Skin epidermis (tissue), 12 donors: ENCODE measurements around the gene CLDN7.

Experiments
- H3K27ac ChIP-seq, 21 experiments: fragments of 200-600 bp; sonication (generic) in 11 of 21; one replicate each; pipeline ENCODE4 v1.5.0; 2020; ENCODE audit warnings: mild to moderate bottlenecking in 3 of 21, inconsistent platforms in 2 of 21, moderate library complexity in 2 of 21
- H3K4me3 ChIP-seq, 7 experiments: fragments of 200-600 bp; sonication (generic) in 2 of 7; one replicate each; pipeline ENCODE4 v1.5.0; 2020; ENCODE audit warnings: inconsistent platforms in 2 of 7, mild to moderate bottlenecking in 2 of 7, moderate library complexity in 1 of 7

Gene CLDN7

DNA sequence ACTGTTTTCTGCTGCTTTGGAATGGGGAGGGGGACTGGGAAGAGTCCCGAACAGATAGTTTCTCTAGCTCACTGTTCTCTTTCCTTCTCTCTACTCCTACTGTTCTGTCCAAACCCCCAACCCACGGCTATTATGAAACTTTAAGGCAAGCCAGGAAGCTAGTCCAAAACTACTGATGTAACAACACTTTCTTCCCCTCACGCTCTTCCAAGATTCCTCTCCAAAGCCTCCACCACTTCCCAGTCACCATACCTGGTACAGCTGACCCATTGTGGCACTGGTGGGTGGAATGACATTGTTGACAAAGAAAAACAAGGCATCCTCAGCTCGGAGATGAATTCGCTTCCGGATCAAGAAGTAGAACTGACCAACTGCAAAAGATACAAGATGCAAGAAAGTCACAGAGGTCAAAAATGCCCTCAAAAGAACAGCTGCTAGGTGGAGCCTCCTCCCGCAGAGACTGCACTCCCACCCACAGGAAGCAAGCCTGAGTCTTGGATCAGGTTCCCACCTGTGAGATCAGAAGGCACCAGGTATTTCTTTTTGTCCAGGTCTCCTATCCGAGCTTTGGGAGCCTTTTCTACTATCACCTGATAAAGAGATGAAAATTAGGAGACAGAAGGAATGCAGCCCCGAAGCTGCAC, 21.1 kb downstream of the CLDN7 start:
- peak overlapping the region; percentile 74 to 96 (median 88) for H3K4me3 ChIP-seq
- peak overlapping the region in 20 of 21 experiments; percentile 30 to 100 (median 98) for H3K27ac ChIP-seq

DNA sequence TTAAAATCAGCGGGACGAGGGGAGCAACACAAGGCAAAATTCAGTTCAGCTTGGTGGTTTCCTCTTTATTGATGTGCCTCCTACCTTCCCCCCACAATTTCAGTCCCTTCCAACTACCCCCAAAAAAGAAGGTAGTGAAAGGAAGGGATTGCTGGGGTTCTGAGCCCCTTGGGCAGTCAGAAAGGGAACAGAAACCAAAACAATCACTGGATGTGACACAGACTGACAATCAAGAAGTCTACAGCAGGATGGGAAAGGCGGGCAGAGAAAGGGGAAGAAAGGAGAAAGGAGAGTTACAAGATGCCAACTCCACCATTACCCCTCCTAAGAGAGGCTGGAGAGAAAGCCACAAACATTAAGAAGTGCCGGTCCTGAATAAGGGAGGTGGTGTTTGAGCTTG, 21.9 kb downstream of the CLDN7 start:
- peak overlapping the region in 6 of 7 experiments; percentile 17 to 96 (median 88) for H3K4me3 ChIP-seq

DNA sequence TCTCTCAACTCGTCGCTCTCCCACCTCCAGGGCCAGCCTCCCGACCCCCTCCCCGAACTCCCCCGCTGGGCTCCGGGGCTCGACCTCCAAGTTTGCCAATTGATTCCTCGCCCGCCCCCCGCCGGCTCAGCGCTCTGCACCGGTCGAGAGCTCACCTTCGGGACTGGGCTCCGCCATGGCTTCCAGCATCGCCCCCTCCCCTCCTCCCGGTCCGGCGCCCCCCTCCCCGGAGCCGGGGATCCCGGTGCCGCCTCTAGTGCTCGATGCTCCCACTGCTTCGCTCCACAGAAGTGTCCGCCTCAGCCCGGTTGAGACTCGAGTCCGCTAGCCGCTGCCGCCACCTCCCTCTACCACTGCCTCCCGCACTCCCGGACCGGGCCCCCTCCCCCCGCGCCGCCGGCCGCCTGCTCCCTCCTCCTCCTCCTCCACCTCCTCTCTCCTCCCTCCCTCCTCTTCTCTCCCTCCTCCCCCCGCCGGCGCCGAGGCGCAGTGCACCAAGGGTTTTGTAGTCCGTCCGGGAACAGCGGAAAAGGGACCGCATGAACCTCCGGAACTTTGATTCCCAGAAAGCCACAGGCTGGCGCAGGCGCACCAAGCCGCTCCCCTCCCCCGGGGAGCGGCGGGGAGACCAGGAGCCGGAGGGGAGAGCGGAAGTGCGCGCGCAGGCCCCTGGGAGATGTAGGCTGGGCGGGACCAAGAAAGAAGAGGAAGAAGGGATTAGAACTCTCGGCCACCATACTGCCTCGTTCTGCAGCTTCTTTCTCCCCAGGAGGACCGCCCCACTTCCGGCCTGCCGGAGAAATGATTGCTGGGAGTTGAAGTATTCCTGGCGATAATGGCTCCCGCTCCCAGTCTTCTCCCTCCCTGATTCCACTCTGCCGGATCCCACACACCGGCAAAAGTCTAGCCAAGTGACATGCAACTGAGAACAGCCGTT, 22.9 kb downstream of the CLDN7 start, which contains the start of gene PHF23:
TSS of gene PHF23 (minus strand) at position 367 of the 937 bp plus-strand sequence. CDS start at position 189, 178 bp downstream.
- Histone ChIP-seq H3K4me3 (peak within 1 kb of the TSS; percentile 78 to 98 (median 94)), H3K27ac (peak within 1 kb of the TSS; percentile 87 to 100 (median 97))

More for the DNA sequence above, 21.9 kb downstream of the CLDN7 start:
- peak overlapping the region in 19 of 21 experiments; percentile 92 to 100 (median 98) for H3K27ac ChIP-seq

DNA sequence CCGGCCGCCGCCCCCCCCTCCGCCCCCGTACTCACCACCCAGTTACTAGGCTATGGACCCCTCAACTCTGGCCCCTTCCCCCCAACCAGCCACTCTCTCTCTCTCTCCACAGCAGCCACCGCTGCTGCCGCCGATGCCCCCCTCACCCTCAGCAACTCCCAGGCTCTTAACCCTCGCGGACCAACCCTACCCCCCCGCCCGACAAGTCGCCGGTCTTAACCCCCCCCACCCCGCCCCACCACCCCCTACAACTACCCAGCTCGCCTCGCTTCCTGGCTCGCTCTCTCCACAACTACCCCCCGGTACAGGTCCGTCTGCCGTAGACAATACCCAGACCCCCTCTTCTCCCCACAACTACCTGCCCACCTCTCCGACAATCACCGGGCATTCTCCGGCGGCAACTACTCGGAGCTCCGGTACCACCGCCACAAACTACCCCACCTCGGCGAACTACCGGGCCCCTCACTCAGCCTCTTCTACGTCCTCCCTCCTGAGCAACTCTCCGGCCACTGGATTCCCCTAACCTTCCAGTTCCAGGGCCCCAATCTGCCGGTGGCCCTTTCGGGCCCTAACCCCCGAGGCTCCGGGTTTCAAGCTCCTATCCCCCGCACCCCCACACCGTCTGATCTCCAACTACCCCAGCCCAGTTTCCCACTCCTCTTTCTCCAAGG, 23.7 kb downstream of the CLDN7 start:
- peak overlapping the region; percentile 78 to 98 (median 94) for H3K4me3 ChIP-seq
- peak overlapping the region; percentile 87 to 100 (median 97) for H3K27ac ChIP-seq

DNA sequence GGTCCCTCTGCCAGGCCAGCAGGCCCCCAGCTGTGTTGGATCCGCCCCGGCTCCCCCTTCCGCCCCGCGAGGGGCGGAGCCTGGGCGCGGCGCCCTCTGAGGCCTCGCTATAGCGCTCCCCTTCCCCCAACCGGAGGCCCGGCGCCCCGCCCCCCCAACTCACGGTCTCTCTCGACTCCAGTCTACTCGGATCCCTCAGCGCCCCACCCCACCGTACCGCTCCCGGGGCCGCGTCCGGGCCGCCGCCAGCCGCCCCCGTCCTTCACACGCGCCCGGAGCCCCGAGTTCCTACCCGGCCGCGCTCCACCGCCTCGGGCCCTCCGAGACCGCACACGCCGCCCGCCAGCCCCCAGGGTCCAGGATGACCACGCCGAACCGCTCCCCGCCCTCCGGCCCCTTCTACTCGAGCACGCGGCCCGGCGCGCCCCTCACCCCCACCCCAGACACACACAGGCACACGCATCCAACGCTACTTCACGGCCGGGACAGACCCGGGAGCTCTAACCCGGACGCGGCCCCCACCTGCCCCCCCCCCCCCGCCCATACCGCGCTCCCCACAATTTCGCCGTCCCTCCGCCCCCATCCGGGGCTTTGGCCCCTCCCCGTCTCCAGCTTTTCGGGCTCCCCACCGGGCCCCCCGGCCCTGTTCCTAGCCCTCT, 24.4 kb downstream of the CLDN7 start:
- Histone ChIP-seq H3K4me3 (peak overlapping the region; percentile 78 to 98 (median 94)), H3K27ac (peak overlapping the region; percentile 87 to 100 (median 97))

DNA sequence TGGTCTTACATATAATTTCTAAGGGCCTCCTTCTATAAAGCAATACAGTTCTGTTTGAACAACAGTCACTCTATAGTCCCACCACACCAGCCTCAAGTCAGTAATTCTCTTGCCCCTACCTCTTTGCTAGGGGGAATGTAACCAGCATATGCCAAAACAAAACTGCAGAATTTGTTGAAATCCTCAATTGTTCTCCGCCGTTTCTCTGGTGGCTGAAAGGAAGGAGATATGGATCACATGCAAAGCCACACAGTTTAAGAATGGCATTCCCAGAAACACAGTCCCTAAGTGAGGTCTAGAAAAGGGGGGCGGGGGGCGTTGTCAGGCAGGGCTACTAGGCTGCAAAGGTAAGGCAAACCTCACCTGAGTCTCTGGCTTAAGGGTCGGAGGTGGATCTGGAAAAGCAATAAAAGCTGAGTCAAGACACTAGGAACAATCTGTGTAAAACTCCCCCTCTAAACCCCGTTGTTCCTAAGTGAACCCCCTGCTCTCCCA, 25.0 kb downstream of the CLDN7 start:
- H3K27ac ChIP-seq, result peak overlapping the region; percentile 87 to 100 (median 97)
- peak overlapping the region; percentile 78 to 98 (median 94) for H3K4me3 ChIP-seq

DNA sequence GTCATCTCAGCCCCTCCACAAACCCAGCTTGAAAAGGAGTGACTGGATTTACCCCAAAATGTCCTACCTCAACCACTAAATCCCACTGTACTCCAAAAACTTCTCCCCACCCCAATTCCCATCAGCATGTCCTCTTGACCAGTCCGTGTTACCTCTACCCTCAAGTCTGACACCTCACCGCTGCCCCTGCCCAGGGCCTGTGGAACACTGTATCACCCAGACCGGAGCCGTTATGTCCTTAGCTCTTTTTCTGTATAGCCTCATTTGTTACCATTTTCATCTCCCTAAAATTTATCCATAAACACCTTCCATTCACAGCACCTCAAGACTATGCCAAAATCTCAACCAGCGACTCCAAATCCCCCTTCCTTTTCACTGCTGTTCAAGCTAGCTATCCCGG, 25.5 kb downstream of the CLDN7 start:
- Histone ChIP-seq H3K27ac (peak overlapping the region in 10 of 21 experiments; percentile 92 to 100 (median 96)), H3K4me3 (no peak overlapping the region)

DNA sequence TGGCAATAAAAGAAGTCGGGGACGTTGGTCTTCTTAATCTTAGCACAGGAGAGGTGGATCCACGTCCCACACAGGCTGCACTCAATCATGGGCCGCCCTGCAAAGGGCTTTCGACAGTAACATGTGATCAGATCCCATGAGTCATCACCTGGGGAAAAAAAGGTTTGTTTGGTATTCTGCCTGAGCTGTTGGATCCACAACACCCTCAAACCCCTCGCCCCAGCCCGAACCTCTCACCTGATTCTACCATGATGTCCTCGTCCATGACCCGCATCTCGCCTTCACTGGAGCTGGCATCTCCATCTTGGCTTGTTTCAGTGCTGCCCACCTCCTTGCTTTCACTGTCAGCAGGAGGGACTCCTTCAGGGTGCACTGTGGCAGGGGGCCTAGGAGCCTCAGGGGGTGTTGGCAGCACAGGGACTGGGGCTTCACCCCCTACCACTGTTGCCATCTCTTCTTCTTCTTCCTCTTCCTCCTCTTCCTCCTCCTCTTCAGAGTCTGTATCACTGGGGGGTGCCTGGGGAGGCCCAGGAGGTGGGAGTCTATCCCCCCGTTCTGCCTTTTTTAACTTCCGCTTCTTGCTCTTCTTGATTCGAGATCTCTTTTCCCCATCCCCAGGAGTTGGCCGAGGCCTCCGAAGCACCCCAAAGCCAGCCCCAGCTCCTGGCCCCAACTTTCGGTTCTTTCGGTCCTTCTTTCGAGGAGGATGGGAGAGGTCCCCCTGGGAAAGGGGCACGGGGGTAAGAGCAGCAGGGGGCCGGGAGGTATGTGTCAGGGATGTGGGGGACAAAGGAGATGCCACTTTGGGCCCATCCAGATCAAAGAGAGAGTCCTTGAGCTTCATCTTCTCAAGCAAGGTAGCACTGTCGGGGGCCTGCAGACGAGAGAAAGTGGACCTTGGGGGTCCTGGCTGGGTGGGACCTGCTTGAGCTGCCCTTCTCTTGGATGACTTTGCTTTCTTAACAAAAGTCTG, 26.3 kb downstream of the CLDN7 start:
- Histone ChIP-seq H3K4me3 (no peak overlapping the region), H3K27ac (peak overlapping the region in 7 of 21 experiments; percentile 19 to 97 (median 49))

DNA sequence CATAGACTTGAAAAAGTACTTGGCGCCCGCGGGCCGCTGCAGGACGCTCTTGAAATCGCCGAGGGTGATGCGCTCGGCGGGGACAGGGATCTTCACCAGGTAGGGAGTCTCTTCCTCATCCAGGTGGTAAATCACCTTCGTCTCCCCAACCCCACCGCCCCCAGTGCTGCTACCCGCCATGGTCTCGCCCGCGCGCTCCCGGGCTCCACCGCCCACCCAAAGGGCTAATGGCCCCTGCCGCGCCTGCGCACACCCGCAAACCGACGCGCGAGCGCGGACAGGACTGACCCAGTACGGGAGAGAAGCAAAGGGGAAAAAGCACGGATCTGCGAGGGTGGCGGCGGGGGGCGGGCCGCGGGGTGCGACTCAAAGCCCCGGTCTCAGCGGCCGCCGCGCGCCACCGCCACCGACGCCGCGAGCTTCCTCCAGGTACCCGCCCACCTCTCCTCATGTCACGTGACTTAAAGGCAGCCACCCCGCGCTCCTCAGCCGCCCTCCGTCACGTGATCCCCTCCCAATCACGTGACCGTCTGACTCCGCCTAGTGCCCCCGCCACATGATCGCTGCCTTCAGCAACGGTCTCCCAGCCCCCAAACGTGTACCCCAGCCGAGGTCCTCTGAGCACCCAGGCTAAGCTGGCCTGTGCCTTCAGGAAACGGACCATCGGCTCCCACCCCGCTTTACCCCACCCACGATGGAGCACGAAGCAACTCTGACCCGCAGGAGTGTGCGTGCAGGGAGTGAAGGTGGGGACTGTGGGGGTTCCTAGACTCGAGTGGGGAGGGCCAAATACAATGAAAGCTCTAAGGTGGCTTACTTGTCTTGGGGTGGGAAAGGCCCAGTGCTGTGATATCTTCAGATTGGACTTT, 28.0 kb downstream of the CLDN7 start, which contains the start of gene DVL2:
TSS of gene DVL2 (minus strand) at position 435 of the 869 bp plus-strand sequence. CDS start at position 180, 255 bp downstream.
- H3K4me3 ChIP-seq, result peak within 1 kb of the TSS; percentile 67 to 96 (median 78)
- H3K27ac ChIP-seq, result peak within 1 kb of the TSS; percentile 16 to 95 (median 89)

DNA sequence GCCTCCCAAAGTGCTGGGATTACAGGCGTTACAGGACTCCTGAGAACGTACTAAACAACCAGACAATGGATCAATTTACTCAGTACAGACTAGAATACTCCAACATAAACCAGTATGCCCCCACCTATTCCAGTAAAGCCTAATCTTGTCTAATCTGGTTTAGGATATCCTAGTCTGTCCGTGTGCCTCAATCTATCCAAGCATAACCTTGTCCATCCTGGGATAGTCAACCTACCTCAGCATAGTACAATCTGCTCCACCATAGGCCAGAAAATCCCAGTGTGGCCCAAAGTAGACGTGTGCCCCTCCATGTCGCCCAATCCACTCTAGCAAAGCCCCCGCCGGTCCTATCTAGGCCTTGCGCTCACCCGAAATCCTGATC, 28.6 kb downstream of the CLDN7 start:
- Histone ChIP-seq H3K27ac (peak overlapping the region; percentile 16 to 95 (median 89)), H3K4me3 (peak overlapping the region; percentile 67 to 96 (median 78))

DNA sequence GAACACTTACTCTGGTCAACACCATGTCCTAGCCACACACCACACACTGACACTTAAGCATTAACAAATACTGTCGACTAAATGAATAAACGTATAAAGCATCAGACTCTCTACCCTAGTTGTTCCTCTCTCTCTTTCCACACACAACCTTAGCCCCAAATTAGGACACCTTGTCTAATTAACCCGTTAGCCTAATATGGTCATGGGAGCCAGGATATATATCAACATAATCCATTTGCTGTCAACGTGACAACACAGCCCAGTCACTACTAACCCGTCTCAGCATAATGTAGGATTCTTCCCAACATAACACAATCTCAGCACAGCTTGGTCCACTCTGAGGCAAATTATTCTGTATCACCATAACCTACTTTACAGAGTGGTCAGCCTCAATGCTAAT, 30.2 kb downstream of the CLDN7 start:
- Histone ChIP-seq H3K27ac (no peak overlapping the region), H3K4me3 (no peak overlapping the region)

DNA sequence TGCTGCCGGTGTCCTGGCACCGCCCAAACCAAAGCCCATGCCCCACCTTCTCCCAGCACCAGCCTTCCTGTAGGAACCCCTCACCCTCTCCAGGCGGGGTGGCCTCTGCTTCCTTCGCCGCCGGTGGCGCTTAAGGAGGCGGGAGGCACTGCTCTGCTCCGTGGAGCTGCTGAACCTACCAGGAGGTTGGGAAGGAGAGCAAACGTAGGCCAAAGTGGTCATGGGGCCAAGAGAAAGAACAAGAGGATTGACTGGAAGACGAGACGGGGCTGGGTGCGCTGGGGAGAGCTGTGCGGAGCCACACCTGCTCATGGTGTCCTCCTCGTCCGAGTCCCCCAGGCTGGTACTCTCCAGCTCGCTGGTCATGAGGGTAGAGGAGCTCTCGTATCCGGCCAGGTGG, 32.8 kb downstream of the CLDN7 start:
- peak overlapping the region in 1 of 21 experiments; percentile 1 for H3K27ac ChIP-seq
- no peak overlapping the region for H3K4me3 ChIP-seq

DNA sequence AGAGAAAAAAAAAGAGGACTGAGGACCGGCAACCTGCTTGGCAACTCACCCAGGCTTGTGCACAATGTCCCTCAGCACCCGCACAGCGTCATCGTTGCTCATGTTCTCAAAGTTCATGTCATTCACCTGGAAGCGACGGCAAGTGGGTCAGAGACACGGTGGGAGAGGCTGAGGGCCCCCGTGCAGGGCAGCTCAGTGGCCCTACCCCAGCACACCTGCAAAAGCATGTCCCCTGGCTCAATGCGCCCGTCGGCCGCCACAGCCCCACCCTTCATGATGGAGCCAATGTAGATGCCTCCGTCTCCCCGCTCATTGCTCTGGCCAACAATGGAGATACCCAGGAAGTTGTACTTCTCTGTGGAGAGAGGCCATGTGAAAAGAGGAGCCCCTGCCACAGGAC, 33.4 kb downstream of the CLDN7 start:
- Histone ChIP-seq H3K4me3 (no peak overlapping the region), H3K27ac (peak overlapping the region in 5 of 21 experiments; percentile 1 to 44 (median 6))

DNA sequence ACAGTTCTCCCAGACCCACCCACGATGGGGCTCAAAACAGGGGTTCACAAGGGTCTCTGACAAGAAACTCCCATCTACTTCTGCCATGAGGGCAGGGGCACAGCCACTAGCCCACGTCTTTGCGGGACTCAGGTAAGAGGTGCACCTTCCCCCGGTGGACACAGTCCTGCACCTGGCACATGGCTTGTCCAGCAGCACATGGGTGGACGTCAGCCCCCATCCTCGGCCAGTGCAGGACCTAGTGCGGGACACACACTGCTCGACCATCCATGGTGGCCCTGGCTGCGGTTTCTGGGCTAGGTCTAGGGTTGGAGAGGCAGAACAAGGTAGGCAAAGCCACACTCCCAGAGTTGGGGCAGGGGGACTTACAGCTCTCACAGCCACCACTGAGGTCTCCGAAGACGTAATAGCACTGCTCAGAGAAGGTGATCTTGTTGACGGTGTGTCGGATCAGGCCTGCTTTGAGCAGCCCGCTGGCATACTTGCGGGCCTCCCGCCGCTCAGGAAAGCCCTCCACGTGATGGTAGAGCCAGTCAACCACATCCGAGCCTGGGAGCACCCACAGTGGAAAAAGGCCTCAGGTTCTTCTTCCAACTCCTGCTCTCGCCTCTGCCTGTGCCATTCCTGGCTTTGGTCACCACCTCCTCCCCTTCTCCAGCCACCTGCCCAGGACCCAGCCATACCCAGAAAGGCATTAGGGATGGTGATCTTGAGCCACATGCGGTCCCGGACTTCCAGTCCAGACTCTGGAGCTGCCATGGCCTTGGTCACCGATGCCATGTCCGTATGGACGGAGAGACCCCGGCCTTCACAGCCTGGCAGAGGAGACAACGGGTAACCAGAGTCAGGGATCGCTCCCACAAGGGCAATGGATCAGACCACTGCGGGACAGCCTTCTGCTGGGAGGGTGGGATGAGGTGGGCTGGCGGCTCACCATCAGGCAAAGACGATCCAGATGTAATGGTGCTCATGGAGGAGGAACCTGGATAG, 35.3 kb downstream of the CLDN7 start:
- Histone ChIP-seq H3K4me3 (no peak overlapping the region), H3K27ac (peak overlapping the region in 5 of 21 experiments; percentile 35 to 65 (median 51))

DNA sequence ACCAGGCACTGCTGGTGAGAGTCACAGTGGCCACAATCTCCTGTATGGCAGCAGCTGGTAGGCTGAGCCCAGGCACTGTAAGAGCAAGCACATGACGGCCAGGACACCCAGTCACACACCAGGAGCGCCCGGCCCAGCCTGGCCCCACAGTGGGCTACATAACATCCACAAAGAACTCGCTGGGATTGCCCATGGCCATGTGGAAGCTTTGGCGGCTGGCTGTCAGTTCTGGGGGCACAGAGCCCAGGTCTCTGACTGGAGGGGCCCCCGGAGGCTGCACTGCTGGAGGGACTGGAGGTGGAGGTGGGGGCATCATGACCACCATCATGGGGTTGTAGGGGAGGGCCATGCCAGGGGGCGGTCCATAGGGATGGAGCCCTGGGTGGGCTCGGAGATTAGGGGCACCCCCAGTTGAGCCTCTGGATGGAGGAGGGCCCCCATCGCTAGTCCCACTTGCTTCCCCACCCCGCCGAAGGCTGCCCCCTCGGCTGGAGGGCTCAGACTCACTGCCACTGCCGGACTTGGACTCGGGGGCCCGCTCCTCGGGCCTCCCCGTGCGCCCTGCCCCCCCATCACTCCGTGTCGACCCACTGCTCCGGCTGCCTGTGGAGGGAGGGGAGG, 36.5 kb downstream of the CLDN7 start:
- Histone ChIP-seq H3K4me3 (no peak overlapping the region), H3K27ac (peak overlapping the region in 2 of 21 experiments; percentile 19 to 55)
